HCT116 (cell line): ENCODE data around the gene SLC2A9. TPM values are rescaled to one million over a fixed set of nuclear protein-coding genes. Genes with fewer than 3 reads are reported as not detected.

ENCODE experiments used
- ATAC-seq: fragments of 200-7000 bp; cut with Tn5 transposase; 2 replicates; pipeline ENCODE4 v1.9.1; 2020; ENCODE audit warnings: mild to moderate bottlenecking, moderate library complexity
- BruUV-seq: library from RNA; stranded (reverse); fragments of 400-500 nt; replicated peaks from 2 replicates; lab custom pipeline; 2021; lab: Mats Ljungman, UMichigan
- CTCF ChIA-PET: fragments of 300-600 bp; sonication (Branson Sonifier 250); formaldehyde crosslinking; loops from one replicate; lab custom pipeline; 2021; ENCODE audit warnings: antibody characterized with exemption; lab: Charles Lee
- POLR2A ChIA-PET: fragments of 300-600, 350-600 bp; sonication (Branson Sonifier 250); formaldehyde crosslinking; loops from one replicate; lab custom pipeline; 2021; ENCODE audit warnings: antibody characterized with exemption; lab: Charles Lee
- RAD21 ChIA-PET, 2 experiments: fragments of 300-600 bp; sonication (Branson Sonifier 250); formaldehyde crosslinking; loops; one replicate each; lab custom pipeline; 2023; ENCODE audit warnings: low total read pairs in 2 of 2; ENCODE audit not compliant: uncharacterized antibody in 2 of 2, unreplicated experiment in 2 of 2, low non-redundant PET in 1 of 2; lab: Charles Lee
- DNase-seq: peaks from one replicate; pipeline ENCODE4 v3.0.0-alpha.2; 2010; ENCODE audit warnings: low read depth, low spot score
- H2AFZ ChIP-seq: fragments of 200-600 bp; shearing (Covaris generic), sonication (generic); 2 replicates; pipeline ENCODE4 v1.6.1; 2017; ENCODE audit warnings: low read depth, mixed run types, mixed read lengths, antibody characterized with exemption, low read length; ENCODE audit not compliant: poor library complexity, severe bottlenecking
- H3K27ac ChIP-seq: 2 replicates; pipeline ENCODE4 v1.5.1; 2012; ENCODE audit warnings: low read depth, low read length
- H3K27me3 ChIP-seq: fragments of 200-600 bp; sonication (generic); 2 replicates; pipeline ENCODE4 v1.6.1; 2016; ENCODE audit warnings: mixed run types, low read length, mixed read lengths; ENCODE audit not compliant: insufficient read depth
- H3K36me3 ChIP-seq, 2 experiments: fragments of 200-500 bp in 1 of 2; fragments of 200-600 bp in 1 of 2; sonication (Bioruptor generic) in 1 of 2; sonication (generic) in 1 of 2; 2 replicates each; pipeline versions ENCODE4 v1.5.1 to v1.6.1; 2014 to 2016; ENCODE audit warnings: low read length in 2 of 2, inconsistent platforms in 1 of 2, mixed read lengths in 1 of 2, mixed run types in 1 of 2; ENCODE audit not compliant: insufficient read depth in 2 of 2, control insufficient read depth in 1 of 2
- H3K4me1 ChIP-seq, 2 experiments: fragments of 200-600 bp in 1 of 2; sonication (generic) in 1 of 2; 2 replicates each; pipeline versions ENCODE4 v1.5.1 to v1.6.1; 2012 to 2017; ENCODE audit warnings: low read length in 2 of 2, inconsistent platforms in 1 of 2, mild to moderate bottlenecking in 1 of 2, mixed read lengths in 1 of 2, mixed run types in 1 of 2, moderate library complexity in 1 of 2; ENCODE audit not compliant: insufficient read depth in 2 of 2, control insufficient read depth in 1 of 2
- H3K4me2 ChIP-seq: fragments of 200-600 bp; sonication (generic); 2 replicates; pipeline ENCODE4 v1.6.1; 2017; ENCODE audit warnings: mixed run types, low read length, mixed read lengths
- H3K4me3 ChIP-seq, 2 experiments: fragments of 200-600 bp in 1 of 2; sonication (generic) in 1 of 2; replicated peaks in 1 of 2; 2 replicates each; pipeline ENCODE4 v1.5.1; 2011 to 2016; ENCODE audit warnings: low read length in 2 of 2, control low read depth in 1 of 2, low read depth in 1 of 2, mild to moderate bottlenecking in 1 of 2, mixed read lengths in 1 of 2, mixed run types in 1 of 2
- H3K79me2 ChIP-seq: fragments of 200-600 bp; sonication (generic); 2 replicates; pipeline ENCODE4 v1.6.1; 2017; ENCODE audit warnings: mild to moderate bottlenecking, mixed run types, low read length, moderate library complexity, mixed read lengths; ENCODE audit not compliant: insufficient read depth
- H3K9ac ChIP-seq: fragments of 200-600 bp; sonication (generic); 2 replicates; pipeline ENCODE4 v1.6.1; 2016; ENCODE audit warnings: low read length, mixed read lengths
- H3K9me2 ChIP-seq: fragments of 200-600 bp; sonication (generic), shearing (Covaris generic); 2 replicates; pipeline ENCODE4 v1.6.1; 2017; ENCODE audit warnings: mixed run types, mild to moderate bottlenecking, moderate library complexity; ENCODE audit not compliant: insufficient read depth
- H3K9me3 ChIP-seq, 2 experiments: fragments of 200-500 bp in 1 of 2; fragments of 200-600 bp in 1 of 2; sonication (Bioruptor generic) in 1 of 2; sonication (generic) in 1 of 2; 2 replicates each; pipeline ENCODE4 v1.6.1; 2014 to 2017; ENCODE audit warnings: low read length in 2 of 2, mixed read lengths in 2 of 2, inconsistent platforms in 1 of 2, low read depth in 1 of 2, mild to moderate bottlenecking in 1 of 2, mixed run types in 1 of 2, moderate library complexity in 1 of 2; ENCODE audit not compliant: control insufficient read depth in 1 of 2, insufficient read depth in 1 of 2
- H4K20me1 ChIP-seq: fragments of 200-600 bp; sonication (generic), shearing (Covaris generic); 2 replicates; pipeline ENCODE4 v1.6.1; 2017; ENCODE audit warnings: mixed run types, mild to moderate bottlenecking, moderate library complexity; ENCODE audit not compliant: insufficient read depth
- CBX3 ChIP-seq: IDR thresholded peaks from 2 replicates; pipeline ENCODE4 v1.6.1; 2012; ENCODE audit warnings: low read depth
- CTCF ChIP-seq, 3 experiments: fragments of 200-600 bp in 1 of 3; sonication (generic) in 1 of 3; IDR thresholded peaks in 2 of 3; conservative IDR thresholded peaks in 1 of 3; 2 replicates each; pipeline ENCODE4 v1.5.1; 2012 to 2017; ENCODE audit warnings: low read depth in 2 of 3, low read length in 2 of 3, antibody characterized with exemption in 1 of 3, borderline replicate concordance in 1 of 3, control low read depth in 1 of 3, mild to moderate bottlenecking in 1 of 3, mixed read lengths in 1 of 3, mixed run types in 1 of 3, moderate library complexity in 1 of 3; ENCODE audit not compliant: insufficient read depth in 1 of 3
- EZH2phosphoT487 ChIP-seq: fragments of 200-600 bp; IDR thresholded peaks from 2 replicates; pipeline ENCODE4 v1.6.1; 2018; ENCODE audit warnings: antibody characterized with exemption, borderline replicate concordance
- FOSL1 ChIP-seq: IDR thresholded peaks from 2 replicates; pipeline ENCODE4 v1.6.1; 2012; ENCODE audit warnings: low read depth
- POLR2A ChIP-seq: IDR thresholded peaks from 2 replicates; pipeline ENCODE4 v1.7.0; 2011; ENCODE audit warnings: borderline replicate concordance; ENCODE audit not compliant: insufficient read depth, insufficient read length; ENCODE audit errors: extremely low read depth
- POLR2AphosphoS5 ChIP-seq: IDR thresholded peaks from 2 replicates; pipeline ENCODE4 v1.6.1; 2011; ENCODE audit warnings: mild to moderate bottlenecking, low read depth, low read length, moderate library complexity
- RAD21 ChIP-seq: IDR thresholded peaks from 2 replicates; pipeline ENCODE4 v1.6.1; 2012; ENCODE audit warnings: low read depth, mild to moderate bottlenecking
- REST ChIP-seq: IDR thresholded peaks from 2 replicates; pipeline ENCODE4 v1.6.1; 2012; ENCODE audit warnings: low read depth
- SIN3A ChIP-seq: IDR thresholded peaks from 2 replicates; pipeline ENCODE4 v1.6.1; 2012; ENCODE audit warnings: low read depth
- SRF ChIP-seq: IDR thresholded peaks from 2 replicates; pipeline ENCODE4 v1.6.1; 2012; ENCODE audit warnings: low read depth
- TCF7L2 ChIP-seq: IDR thresholded peaks from 2 replicates; pipeline ENCODE4 v1.7.0; 2011; ENCODE audit warnings: borderline replicate concordance, inconsistent platforms; ENCODE audit not compliant: insufficient read depth, insufficient read length; ENCODE audit errors: extremely low read depth
- YY1 ChIP-seq: IDR thresholded peaks from 2 replicates; pipeline ENCODE4 v1.6.1; 2011; ENCODE audit warnings: low read length, low read depth, moderate library complexity, mild to moderate bottlenecking; ENCODE audit not compliant: insufficient replicate concordance; ENCODE audit errors: extremely low read depth
- ZFX ChIP-seq: fragments of 450-650 bp; IDR thresholded peaks from 2 replicates; pipeline ENCODE4 v1.6.1; 2017
- intact Hi-C: fragments of 100-400 bp; cut with micrococcal nuclease; formaldehyde crosslinking; loops from 2 replicates; pipeline ENCODE4 v1.10.0; 2022
- total RNA-seq: library from RNA; stranded (reverse); gene quantifications from one replicate; pipeline ENCODE4 v1.2.1, GENCODE V29; 2021; ENCODE audit not compliant: unreplicated experiment

SLC2A9 gene
- total RNA-seq, 1 experiment from 2014 or later: 2.2 TPM

GRCh38 chr4:10016169-10016568, 5.1 kb downstream of the SLC2A9 start:
- ATAC-seq (no peak), DNase-seq (no peak)
- H3K9ac ChIP-seq: no peak overlapping the region
- RAD21 ChIA-PET: interaction anchor here (1.3 to 2.7 kb wide), 4 partner anchors 251 to 313 kb away, joined by 3 to 12 read pairs (median 6); no protein-coding TSS in a partner anchor
- no peak overlapping the region for H3K4me2 ChIP-seq
- no peaks in the 10 kb centered on the region for H3K27me3 ChIP-seq
- POLR2A ChIA-PET: no interaction called here
- H4K20me1 ChIP-seq: no peaks in the 10 kb centered on the region
- intact Hi-C loops: loop anchor here (5.0 to 10.0 kb wide), 2 partner anchors 481 to 521 kb away; no protein-coding TSS in a partner anchor
- H3K36me3 ChIP-seq: no peaks in the 10 kb centered on the region
- H3K27ac ChIP-seq: no peak overlapping the region
- H3K9me3 ChIP-seq: no peaks in the 10 kb centered on the region
- no peak overlapping the region for H3K4me3 ChIP-seq
- CTCF ChIA-PET: interaction anchor here (0.7 to 4.1 kb wide), 5 partner anchors 9 to 325 kb away, joined by 3 to 62 read pairs (median 14); no protein-coding TSS in a partner anchor
- BruUV-seq: no TSS peak
- no peak overlapping the region for H2AFZ ChIP-seq
- TF ChIP-seq CBX3 (no peak), RAD21 (no peak), TCF7L2 (no peak), EZH2phosphoT487 (no peak), ZFX (no peak)
- H3K4me1 ChIP-seq: peaks cover 6 to 18% of the 10 kb centered on the region in 2 experiments; a peak in 3 of 4 replicates
- no peaks in the 10 kb centered on the region for H3K9me2 ChIP-seq
- H3K79me2 ChIP-seq: no peaks in the 10 kb centered on the region

GRCh38 chr4:10015140-10015753, 6.0 kb downstream of the SLC2A9 start:
- Histone ChIP-seq H2AFZ (no peak overlapping the region), H3K4me2 (no peak overlapping the region), H3K4me1 (peaks cover 6 to 19% of the 10 kb centered on the region in 2 experiments; a peak in 3 of 4 replicates), H3K27me3 (no peaks in the 10 kb centered on the region), H3K4me3 (no peak overlapping the region), H3K9ac (no peak overlapping the region), H4K20me1 (no peaks in the 10 kb centered on the region), H3K27ac (no peak overlapping the region), H3K9me2 (no peaks in the 10 kb centered on the region), H3K79me2 (no peaks in the 10 kb centered on the region), H3K9me3 (no peaks in the 10 kb centered on the region), H3K36me3 (no peaks in the 10 kb centered on the region)
- ATAC-seq (0 out of 2 replicates have a peak, but pooled peaks have one; percentile 19), DNase-seq (peak; percentile 67)
- no TSS peak for BruUV-seq
- intact Hi-C loops: loop anchor here (1.0 to 10.0 kb wide), 4 partner anchors 252 to 522 kb away; no protein-coding TSS in a partner anchor
- RAD21 ChIA-PET: interaction anchor here (1.0 to 2.7 kb wide), 8 partner anchors 250 to 319 kb away, joined by 3 to 12 read pairs (median 4); no protein-coding TSS in a partner anchor
- TF ChIP-seq REST (no peak), SRF (no peak), YY1 (no peak), CTCF (IDR thresholded peaks at IDR 0.05 in 2 of 3, conservative IDR thresholded peaks at IDR 0.05 in 1 of 3; ENCODE audit: borderline replicate concordance in 1 of 3, insufficient read depth in 1 of 3, low read depth in 2 of 3, low read length in 2 of 3) (peak in 2 of 3 experiments; percentile 75 to 85; a peak in 4 of 6 replicates), POLR2A (no peak), FOSL1 (no peak), POLR2AphosphoS5 (no peak), SIN3A (no peak)
- CTCF ChIA-PET: interaction anchor here (0.6 to 4.1 kb wide), 17 partner anchors 8 to 520 kb away, joined by 3 to 62 read pairs (median 4); no protein-coding TSS in a partner anchor
- POLR2A ChIA-PET: interaction anchor here (0.7 kb wide), 1 partner anchor 312 kb away, joined by 5 read pairs; no protein-coding TSS in a partner anchor
